HG03575 (cell line): ENCODE data around the gene FOXB2.

Source experiments
- ATAC-seq: cut with Tn5 transposase; IDR thresholded peaks from one replicate; pipeline ENCODE4 v1.9.1; 2021; ENCODE audit not compliant: unreplicated experiment, insufficient number of reproducible peaks, low FRiP score; ENCODE audit errors: extremely low read depth

Gene FOXB2

DNA sequence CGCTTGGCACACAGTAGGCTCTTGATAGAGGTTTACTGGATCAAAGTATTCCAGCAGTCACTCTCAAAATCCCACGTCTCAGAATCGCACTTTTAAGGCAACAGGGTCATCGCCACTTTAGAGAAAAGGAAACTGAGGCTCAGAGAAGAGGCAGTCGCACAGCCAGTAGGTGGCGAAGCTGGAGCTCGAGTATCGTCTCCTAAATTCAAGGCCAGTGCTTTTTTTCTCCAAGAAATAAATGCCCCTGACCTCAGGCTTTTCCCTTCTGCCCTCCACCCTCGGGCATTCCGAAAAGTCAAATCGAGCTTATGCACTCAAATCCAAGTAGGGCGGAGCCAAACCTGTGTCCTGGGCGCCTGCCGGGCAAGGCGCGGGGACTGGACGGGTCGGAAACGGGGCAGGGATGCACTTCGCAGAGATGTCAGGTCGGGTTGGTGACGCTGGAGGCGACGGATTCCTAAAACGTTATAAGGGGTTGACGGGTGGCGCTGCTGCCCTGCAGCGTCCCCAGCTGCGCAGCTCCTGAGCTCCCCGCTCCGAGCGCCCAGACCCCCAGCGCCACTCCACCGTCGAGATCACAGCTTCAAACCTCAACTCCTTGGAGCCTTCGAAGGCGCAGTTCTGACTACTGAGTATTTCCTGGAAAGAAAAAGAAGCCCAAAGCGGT lies 4.7 kb upstream of the FOXB2 start:
- ATAC-seq, result no peak

GRCh38 chr9:77015327-77016048 lies 4.0 kb upstream of the FOXB2 start:
- no peak for ATAC-seq

DNA sequence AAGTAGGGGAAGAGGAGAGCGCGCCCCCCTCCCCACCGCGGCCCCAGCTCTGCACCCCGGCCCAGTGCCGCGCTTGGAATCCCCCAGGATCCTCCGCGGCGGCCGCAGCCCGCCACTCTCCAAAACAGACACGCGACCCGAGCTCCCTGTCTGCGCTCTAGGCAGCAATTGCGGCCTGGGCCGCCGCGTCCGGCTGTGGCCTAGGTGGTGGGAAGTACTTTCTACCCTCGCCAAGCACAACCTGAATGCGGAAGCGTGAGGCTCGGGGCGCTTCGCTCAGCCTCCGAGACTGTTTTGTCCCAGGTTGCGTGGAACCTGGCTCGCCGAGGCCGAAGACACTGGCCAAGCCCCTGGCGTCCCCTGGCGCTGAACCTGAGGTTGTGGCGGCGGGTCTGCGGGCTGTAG lies 3.3 kb upstream of the FOXB2 start:
- no peak for ATAC-seq

DNA sequence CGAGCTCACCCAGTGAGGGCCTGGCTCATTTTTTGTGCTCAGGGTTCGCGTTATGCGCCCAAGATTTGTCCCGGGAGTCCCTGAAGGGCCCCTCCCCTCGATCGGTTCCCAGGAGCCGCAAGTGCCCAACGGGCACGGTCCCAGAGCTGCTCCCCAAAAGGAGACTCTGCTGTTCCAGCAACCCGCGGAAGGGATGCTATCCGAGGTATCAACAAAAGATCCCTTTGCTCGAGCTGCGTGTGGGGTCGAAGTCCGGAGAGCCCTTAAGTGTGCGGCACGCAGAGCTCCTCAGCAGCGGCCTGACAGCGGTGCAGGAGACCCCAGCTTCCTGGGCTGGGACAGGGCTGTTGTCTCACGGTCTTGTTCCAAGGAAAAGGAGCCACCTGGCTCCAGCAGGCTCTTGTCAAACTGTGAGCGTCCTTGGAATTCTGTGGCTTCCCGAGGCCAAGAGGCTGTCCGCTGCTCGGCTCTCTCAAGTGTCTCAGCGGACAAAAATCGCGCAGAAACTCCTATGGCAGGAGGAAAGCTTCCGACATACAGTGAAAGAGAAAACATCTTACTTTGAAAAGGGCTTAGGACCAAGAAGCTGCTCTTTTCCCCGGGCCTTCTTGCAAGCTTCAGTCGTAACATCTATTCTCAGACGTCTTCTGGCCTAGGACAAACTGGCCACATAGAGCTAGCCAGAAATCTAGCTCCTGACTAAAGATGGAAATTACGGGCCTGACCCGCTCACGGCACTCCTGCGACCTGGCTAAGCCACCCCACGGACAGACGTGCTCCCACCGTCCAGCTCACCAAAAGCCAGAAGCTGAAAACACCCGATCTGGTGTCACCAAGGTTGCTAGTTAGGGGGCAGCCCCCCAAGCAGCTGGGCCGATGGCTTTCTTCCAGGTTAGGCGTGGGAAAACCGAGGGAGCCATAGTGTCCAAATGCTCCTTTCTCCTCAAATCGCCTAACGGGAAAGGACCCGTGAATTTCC lies 2.6 kb upstream of the FOXB2 start:
- ATAC-seq, result no peak

GRCh38 chr9:77017505-77017894 lies 2.0 kb upstream of the FOXB2 start:
- no peak for ATAC-seq

- no peak for ATAC-seq
These were observed 1.1 kb upstream of the FOXB2 start for GRCh38 chr9:77018058-77018968.

- no peak for ATAC-seq
These were observed 553 bp upstream of the FOXB2 start for GRCh38 chr9:77018969-77019235.

DNA sequence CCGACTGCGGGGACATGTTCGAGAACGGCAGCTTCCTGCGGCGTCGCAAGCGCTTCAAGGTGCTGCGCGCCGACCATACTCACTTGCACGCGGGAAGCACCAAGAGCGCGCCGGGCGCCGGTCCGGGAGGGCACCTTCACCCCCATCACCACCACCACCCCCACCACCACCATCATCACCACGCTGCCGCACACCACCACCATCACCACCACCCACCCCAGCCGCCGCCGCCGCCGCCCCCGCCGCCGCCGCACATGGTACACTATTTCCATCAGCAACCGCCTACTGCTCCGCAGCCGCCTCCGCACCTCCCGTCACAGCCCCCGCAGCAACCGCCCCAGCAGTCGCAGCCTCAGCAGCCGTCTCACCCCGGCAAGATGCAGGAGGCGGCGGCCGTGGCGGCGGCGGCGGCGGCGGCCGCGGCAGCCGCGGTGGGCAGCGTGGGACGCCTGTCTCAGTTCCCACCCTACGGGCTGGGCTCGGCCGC lies 514 bp downstream of the FOXB2 start:
- no peak for ATAC-seq

DNA sequence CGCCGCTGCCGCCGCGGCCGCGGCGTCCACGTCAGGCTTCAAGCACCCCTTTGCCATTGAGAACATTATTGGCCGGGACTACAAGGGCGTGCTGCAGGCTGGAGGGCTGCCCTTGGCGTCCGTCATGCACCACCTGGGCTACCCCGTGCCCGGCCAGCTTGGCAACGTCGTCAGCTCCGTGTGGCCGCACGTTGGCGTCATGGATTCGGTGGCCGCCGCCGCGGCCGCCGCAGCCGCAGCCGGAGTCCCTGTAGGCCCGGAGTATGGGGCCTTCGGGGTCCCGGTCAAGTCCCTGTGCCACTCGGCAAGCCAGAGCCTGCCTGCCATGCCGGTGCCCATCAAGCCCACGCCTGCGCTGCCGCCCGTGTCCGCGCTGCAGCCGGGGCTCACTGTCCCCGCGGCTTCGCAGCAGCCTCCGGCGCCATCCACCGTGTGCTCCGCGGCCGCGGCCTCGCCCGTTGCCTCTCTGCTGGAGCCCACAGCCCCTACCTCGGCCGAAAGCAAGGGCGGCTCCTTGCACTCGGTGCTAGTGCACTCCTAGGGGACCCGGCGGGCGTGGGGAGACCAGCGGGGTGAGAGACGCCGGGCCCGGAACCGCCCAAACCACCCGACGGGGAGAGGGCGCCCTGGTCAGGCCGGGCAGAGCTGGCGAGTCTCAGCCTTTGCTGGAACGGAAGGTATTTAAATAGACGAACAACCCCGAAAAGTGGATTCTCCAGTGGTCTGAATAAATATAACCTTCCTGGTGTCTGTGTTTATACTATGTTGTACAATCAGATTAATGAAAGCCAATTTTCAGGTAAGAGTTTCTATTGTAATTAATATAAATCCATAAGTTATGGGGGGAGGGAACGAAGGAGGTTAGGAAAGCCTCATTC lies 1.2 kb downstream of the FOXB2 start:
- ATAC-seq, result no peak

DNA sequence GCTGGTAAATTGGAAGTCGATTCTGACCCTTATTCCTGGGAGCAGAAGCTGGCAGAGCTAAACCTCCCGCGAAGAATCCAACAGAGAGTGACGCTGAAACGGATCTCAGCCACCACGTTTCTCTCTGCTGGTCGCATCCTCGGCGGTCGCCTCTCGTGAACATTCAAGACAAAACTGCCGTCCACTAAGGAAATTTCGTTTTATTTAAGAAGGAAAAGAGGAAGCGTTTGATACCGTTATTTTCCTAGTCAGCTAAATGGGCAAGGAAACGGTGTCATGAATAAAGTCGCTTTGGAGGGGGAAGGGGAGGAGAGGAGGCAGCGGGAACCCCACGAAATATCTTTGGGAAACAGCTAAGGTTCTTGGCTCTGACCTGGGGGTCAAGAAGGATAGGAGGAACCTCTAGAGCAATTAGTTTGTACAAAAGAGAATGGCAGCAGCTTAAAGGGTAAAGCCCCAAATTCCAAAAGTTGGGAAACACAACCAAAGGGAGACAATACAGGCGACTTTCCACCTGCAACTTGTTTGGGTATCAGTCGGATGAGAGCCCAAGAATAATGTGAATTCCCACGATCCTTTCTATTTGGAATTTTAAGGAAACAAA lies 1.9 kb downstream of the FOXB2 start:
- no peak for ATAC-seq

GRCh38 chr9:77021922-77022782 lies 2.7 kb downstream of the FOXB2 start:
- ATAC-seq, result no peak

- no peak for ATAC-seq
These were observed 3.5 kb downstream of the FOXB2 start for GRCh38 chr9:77022783-77023440.

GRCh38 chr9:77023726-77024125 lies 4.3 kb downstream of the FOXB2 start:
- no peak for ATAC-seq

DNA sequence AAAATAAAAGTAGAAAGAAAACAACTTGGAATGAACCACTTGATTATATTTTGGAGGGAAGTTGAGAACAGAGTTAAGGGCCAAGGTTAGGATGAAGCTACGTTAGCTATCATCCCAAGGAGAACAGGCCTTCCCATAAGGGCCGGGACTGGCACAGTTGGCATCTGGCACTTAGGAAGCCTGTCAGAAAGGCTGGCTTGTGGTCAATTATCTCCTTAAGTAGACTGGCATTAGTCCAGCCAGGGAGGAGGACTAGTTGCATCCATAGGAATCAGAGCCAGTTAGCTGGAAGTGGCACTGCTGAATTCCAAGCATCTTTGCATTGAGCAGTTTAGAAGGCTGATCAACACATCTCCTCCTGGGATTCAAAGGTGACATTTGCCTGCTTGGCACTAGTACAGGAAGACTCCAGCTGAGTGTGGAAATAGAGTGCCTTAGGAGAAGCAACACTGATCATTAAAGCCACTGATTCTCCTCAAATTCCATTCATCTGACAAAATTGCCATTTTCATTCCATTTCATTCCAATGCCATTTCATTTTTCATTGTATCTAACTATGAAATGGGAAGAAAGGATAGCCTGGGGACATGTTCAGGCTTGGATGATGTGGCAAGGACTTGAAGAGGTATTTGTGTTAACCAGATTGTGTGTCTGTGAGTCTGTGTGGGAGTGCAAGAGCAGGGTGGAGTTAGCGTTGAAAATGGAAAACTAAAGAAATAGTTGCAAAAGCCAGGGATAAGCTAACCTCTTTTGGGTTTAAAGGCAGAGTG lies 5.5 kb downstream of the FOXB2 start:
- no peak for ATAC-seq

GRCh38 chr9:77028478-77028877 lies 9.0 kb downstream of the FOXB2 start:
- ATAC-seq, result no peak

- ATAC-seq, result no peak
These were observed 10.6 kb downstream of the FOXB2 start for GRCh38 chr9:77030045-77030444.
